ENCODE results near the gene KCTD3. TPM values are rescaled to one million over a fixed set of nuclear protein-coding genes. Genes with fewer than 3 reads are reported as not detected.
A peak's percentile ranks its signal among the peaks of the same experiment; 100 is the strongest.

The KCTD3 gene
- total and polyA plus RNA-seq, 10 of the 15 experiments (the other 5 are each of a cell fraction or from before 2014, with no cell fraction given), result 3.6 to 19.8 (median 10.7) TPM

DNA sequence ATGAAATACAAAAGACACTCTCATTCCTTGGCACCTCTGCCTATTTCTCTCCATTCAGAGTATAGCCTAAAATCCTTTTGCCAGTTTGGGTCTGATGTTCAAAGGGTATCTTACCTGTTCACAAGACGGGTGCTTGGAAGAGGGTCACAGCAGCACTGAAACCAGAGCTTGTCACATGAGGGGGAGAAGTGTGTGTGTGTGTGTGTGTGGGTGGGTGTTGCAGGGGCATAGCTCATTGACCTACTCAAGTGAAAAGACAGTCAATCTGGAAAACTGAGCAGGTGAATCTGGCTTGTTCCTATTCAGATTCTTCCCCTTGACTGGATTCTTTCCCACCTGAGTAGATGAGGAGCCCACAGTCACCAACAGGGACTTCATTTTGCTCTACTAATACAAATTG is 63.9 kb downstream of the KCTD3 start (continued):
- no peak for TF ChIP-seq RCOR1 (conservative IDR thresholded peaks at IDR 0.05; ENCODE audit: low read depth, low read length)
- TF ChIP-seq, protein P1, sequence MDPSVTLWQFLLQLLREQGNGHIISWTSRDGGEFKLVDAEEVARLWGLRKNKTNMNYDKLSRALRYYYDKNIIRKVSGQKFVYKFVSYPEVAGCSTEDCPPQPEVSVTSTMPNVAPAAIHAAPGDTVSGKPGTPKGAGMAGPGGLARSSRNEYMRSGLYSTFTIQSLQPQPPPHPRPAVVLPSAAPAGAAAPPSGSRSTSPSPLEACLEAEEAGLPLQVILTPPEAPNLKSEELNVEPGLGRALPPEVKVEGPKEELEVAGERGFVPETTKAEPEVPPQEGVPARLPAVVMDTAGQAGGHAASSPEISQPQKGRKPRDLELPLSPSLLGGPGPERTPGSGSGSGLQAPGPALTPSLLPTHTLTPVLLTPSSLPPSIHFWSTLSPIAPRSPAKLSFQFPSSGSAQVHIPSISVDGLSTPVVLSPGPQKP (IDR thresholded peaks at IDR 0.05; ENCODE audit: low read depth, low read length), result no peak
- TF ChIP-seq NFYB (IDR thresholded peaks at IDR 0.05; ENCODE audit: insufficient read depth, low read depth, low read length), result no peak
- TF ChIP-seq PML (IDR thresholded peaks at IDR 0.05; ENCODE audit: low read length), result no peak

DNA sequence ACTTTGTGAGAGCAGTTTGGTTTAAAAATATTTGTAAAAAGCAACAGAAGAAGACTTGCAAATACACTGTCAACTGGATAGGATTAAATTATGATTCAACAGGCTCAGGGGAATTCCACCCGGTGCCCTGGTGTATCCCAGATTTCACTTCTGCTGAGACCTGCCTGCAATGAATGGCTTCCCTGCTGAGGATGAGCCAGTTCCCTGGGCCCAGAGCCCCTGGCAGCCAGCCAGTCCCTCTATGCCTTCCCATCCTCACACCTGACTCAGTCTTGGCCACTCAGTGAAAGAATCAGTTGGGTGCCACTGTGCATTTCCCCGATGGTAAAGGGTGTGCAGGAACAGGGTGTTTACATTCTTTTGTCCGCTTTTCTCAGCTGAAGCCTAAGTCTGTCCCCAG is 64.4 kb downstream of the KCTD3 start:
- 45% methylated on average over 3 of the region's 3 CpGs for WGBS (ENCODE audit: insufficient coverage, insufficient replicate concordance, low lambda C conversion rate, missing lambda C conversion rate)
- H3K27me3 ChIP-seq (replicated peaks in 1 of 2; ENCODE audit: control insufficient read depth in 2 of 2, insufficient read depth in 2 of 2, low read length in 1 of 2), result no peaks in the 10 kb centered on the region
- H3K36me3 ChIP-seq (ENCODE audit: control insufficient read depth in 2 of 2, insufficient read depth in 2 of 2, low read length in 1 of 2), result no peaks in the 10 kb centered on the region
- ChIA-PET POLR2A (interaction anchor here (0.6 to 1.2 kb wide), 2 partner anchors 20 to 41 kb away, joined by 3 read pairs; no protein-coding TSS in a partner anchor), SMC1A (ENCODE audit: uncharacterized antibody, unreplicated experiment) (interaction anchor here (0.9 to 1.6 kb wide), 5 partner anchors 11 to 42 kb away, joined by 3 to 6 read pairs (median 4); no protein-coding TSS in a partner anchor), RAD21 (ENCODE audit: unreplicated experiment) (no interaction called here), CTCF (interaction anchor here (0.9 kb wide), 1 partner anchor 19 kb away, joined by 4 read pairs; no protein-coding TSS in a partner anchor)
- intact Hi-C loops (cut with micrococcal nuclease; ENCODE audit: unreplicated experiment), result no loop called here
- no peak for FAIRE-seq
- no peak overlapping the region for H3K4me3 ChIP-seq
- no peak overlapping the region for H2AFZ ChIP-seq (ENCODE audit: control insufficient read depth, low read depth, low read length)
- no peaks in the 10 kb centered on the region for H3K4me1 ChIP-seq (ENCODE audit: control insufficient read depth, insufficient read depth, low read length)
- no TSS peak for BruUV-seq (replicated peaks)
- TF ChIP-seq SREBF1 (IDR thresholded peaks at IDR 0.05; ENCODE audit: low read length) (no peak), GATAD2B (conservative IDR thresholded peaks at IDR 0.05; ENCODE audit: low read depth) (no peak), SUPT20H (IDR thresholded peaks at IDR 0.05; ENCODE audit: borderline replicate concordance, control insufficient read depth, low read depth, low read length) (no peak), SMAD5 (IDR thresholded peaks at IDR 0.05; ENCODE audit: low read depth) (no peak), RELA (IDR thresholded peaks at IDR 0.05; ENCODE audit: borderline replicate concordance, partially characterized antibody) (no peak), PAX8 (IDR thresholded peaks at IDR 0.05) (no peak), BCL11A (IDR thresholded peaks at IDR 0.05; ENCODE audit: low read depth, low read length) (no peak), BHLHE40 (IDR thresholded peaks at IDR 0.05; ENCODE audit: borderline replicate concordance in 1 of 2, low read depth in 2 of 2, low read length in 1 of 2) (no peak), YBX1 (IDR thresholded peaks at IDR 0.05) (no peak), NR2F1 (conservative IDR thresholded peaks at IDR 0.05) (no peak), IKZF2 (IDR thresholded peaks at IDR 0.05) (no peak), FOS (IDR thresholded peaks at IDR 0.05; ENCODE audit: borderline replicate concordance, extremely low read depth, insufficient read length) (no peak)
- TF ChIP-seq, protein P1 (IDR thresholded peaks at IDR 0.05; ENCODE audit: low read depth, low read length), result no peak
- ATAC-seq, result peak; percentile 5; the same call in 2 of the 3 replicates
- no peak for DNase-seq (ENCODE audit: low read depth, low spot score)
- no peak overlapping the region for H3K27ac ChIP-seq (ENCODE audit: control insufficient read depth, insufficient read depth)
- H3K79me2 ChIP-seq (ENCODE audit: control insufficient read depth, insufficient read depth, low read length), result no peaks in the 10 kb centered on the region
- H3K9ac ChIP-seq (ENCODE audit: control insufficient read depth, insufficient read depth, low read length), result no peak overlapping the region
- H3K4me2 ChIP-seq (ENCODE audit: control insufficient read depth, insufficient read depth), result no peak overlapping the region
- no peaks in the 10 kb centered on the region for H4K20me1 ChIP-seq (ENCODE audit: control insufficient read depth, insufficient read depth)
- in situ Hi-C loops (cut with MboI), result no loop called here
- H3K9me3 ChIP-seq (replicated peaks; ENCODE audit: control insufficient read depth, insufficient read depth, low read length), result no peaks in the 10 kb centered on the region
